M059J (cell line): ENCODE measurements around the gene DNMT3A. TPM values are rescaled to one million over a fixed set of nuclear protein-coding genes. Genes with fewer than 3 reads are reported as not detected.
"Not testable (repeated sequence)": the region's sequence is repeated elsewhere in the genome, so short reads cannot be mapped to it uniquely, and the experiment has no call there.

Experiments used
- DNase-seq: peaks from one replicate; pipeline ENCODE4 v3.0.0-alpha.2; 2012; ENCODE audit warnings: low read depth
- total RNA-seq: library from RNA; depleted of rRNA; stranded (reverse); fragments of >200 nt; shearing (Covaris generic); gene quantifications from 2 replicates; pipeline ENCODE4 v1.2.3, GENCODE V29; 2014

DNMT3A gene
- total RNA-seq, 1 experiment from 2014 or later, result 3.9 TPM

DNA sequence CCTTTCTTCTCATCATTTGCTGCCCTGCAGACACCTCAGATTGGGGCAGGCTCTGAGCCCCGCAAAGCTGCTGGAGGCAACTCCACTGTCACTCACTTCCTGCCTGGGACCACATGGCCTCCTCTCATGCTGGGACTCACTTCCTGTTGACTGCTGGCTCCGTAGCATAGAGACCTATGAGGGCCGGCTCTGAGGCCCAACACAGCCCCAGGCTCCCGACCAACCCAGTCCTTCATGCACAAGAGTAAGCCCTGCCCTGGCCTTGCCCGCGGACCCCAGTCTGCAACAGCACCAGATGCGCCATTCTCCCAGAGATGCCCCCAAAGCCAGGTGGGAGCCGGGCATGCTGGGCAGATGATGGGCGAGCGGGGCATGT, 55.7 kb downstream of the DNMT3A start:
- no peak for DNase-seq

GRCh38 chr2:25285265-25286024, 56.3 kb downstream of the DNMT3A start:
- DNase-seq, result no peak

- DNase-seq, result no peak
These were observed 57.0 kb downstream of the DNMT3A start for GRCh38 chr2:25284756-25285155.

DNA sequence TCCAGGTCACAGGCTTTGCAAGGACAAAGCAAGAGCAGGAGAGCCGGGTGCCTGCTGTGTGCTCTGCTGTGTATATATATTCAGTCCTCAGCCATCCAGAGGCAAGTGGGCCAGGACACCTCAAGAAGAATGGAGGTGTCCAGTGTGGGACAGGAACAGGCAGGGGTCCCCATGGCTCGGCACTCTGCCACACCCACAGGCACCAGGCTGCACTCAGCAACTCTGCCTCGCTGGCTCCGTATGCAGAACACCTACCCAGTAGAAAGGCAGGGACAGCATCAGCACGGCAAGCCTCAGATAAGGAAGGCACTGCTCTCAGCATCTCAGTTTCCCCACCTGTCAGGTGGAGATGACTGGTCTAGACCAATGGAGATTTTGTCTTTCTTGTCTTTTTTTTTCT, 57.8 kb downstream of the DNMT3A start:
- DNase-seq, result no peak

- no peak for DNase-seq
These were observed 59.8 kb downstream of the DNMT3A start for GRCh38 chr2:25281941-25282340.

- peak; percentile 7 for DNase-seq
These were observed 60.2 kb downstream of the DNMT3A start for GRCh38 chr2:25281522-25281921.

GRCh38 chr2:25280051-25280687, 61.6 kb downstream of the DNMT3A start:
- no peak for DNase-seq

GRCh38 chr2:25279091-25279651, 62.6 kb downstream of the DNMT3A start:
- no peak for DNase-seq

DNA sequence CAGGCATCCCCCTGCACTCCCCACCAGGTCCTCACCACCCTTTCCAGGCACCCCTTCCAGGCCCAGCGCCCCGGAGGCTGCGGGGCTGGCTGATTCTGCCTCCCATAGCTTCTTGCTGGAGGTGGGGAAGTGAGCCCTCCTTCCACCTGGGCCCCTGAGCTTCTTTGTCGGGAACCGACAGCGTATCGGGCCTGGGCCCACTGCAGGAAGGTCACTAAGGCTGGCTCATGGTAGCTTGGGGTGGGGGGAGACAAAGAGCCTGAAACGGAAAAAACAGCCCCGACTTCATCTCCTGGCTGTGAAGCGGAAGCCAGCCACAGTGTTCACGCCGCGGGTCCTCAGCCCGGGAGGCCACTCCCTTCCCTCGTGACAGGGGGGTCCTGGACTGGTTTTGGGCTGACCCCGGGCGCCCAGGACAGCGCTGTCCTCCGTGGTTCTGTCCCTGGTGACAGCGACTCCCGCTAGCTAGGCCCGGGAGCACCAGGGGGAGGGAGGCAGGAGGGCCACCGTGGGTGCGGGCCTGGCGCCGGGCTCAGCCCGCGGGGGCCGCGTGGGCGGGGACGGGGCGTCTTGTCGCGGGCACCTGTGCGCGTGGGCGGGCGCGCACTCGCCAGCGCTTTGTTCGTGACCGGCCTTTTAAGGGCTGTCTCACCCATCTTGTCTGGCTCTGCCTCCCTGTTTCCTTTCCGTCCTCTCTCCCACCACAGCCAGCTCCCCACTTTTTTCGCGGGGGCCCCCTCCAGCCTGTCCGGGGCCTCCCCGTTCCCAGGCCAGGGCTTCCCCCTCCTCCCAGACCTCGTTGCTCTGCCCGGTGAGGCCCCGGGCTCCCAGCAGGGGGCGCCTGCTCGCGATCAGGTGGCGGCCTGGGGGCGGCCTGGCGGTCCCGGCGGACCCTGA, 64.9 kb downstream of the DNMT3A start:
- DNase-seq, result no peak

DNA sequence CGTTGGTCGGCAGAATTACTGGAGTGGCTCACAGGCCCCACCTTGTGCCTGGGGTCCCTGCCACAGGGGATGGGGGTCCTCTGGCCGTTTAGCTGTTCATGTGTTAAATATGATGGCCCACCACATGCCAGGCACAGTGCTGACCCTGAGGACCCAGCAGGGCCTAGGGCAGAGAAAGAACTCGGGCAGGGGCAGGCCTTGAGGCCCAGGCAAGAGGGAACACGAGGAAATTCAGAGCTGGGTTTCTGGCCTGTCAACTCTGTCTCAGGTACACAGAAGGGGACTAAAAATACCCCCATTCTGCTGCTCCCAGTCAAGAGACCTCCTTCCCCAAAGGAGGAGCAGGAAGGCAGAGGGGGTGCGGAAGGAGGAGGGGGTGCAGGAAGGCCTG, 66.2 kb downstream of the DNMT3A start:
- DNase-seq, result no peak

- no peak for DNase-seq
These were observed 66.7 kb downstream of the DNMT3A start for GRCh38 chr2:25274868-25275574.

GRCh38 chr2:25273985-25274535, 67.7 kb downstream of the DNMT3A start:
- DNase-seq, result no peak

- DNase-seq, result not testable (repeated sequence)
These were observed 69.0 kb downstream of the DNMT3A start for GRCh38 chr2:25272705-25273104.

DNA sequence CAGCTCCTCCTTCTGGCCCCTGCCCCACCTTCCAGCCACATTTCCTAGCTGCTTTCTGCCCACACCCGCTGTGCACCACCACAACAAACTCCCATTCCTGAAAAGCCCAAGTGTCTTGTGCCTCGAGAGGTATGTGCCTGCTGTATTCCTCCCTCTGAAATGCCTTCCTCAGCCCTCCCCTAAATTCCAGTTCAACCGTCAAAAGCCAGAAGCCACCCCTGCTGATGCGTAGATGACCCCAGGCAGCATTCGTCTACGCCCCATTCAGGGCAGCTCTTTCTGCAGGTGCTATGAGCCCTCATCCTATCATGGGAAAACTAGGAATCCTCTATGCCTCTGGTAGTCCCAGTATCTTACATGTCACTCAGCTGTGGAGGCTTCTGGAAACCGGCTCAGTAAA, 71.7 kb downstream of the DNMT3A start:
- no peak for DNase-seq

GRCh38 chr2:25269233-25269632, 72.5 kb downstream of the DNMT3A start:
- no peak for DNase-seq

- DNase-seq, result peak; percentile 20
These were observed 73.6 kb downstream of the DNMT3A start for GRCh38 chr2:25268139-25268538.

- DNase-seq, result no peak
These were observed 75.3 kb downstream of the DNMT3A start for GRCh38 chr2:25266399-25266798.

- peak; percentile 8 for DNase-seq
These were observed 75.9 kb downstream of the DNMT3A start for GRCh38 chr2:25265802-25266201.

DNA sequence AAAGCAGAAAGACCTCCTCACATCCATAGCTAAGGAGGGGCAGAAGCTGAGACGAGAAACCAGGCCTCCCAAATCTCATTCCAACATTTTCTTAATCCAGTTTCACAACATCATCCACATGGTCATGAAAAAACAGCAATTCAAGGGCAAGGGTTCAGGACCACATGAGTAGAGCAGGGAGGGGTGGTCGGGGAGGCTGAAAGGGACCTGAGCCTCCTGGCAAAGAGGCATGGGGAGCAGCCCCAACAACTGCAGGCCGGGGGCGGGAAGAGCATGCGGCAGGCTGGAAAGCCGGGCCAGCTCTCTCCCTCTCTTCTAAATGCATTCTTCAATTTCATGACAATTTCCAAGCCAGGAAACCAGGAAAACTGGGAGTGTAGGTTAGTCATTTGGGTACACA, 76.7 kb downstream of the DNMT3A start:
- no peak for DNase-seq

GRCh38 chr2:25262288-25262687, 79.4 kb downstream of the DNMT3A start:
- DNase-seq, result no peak

DNA sequence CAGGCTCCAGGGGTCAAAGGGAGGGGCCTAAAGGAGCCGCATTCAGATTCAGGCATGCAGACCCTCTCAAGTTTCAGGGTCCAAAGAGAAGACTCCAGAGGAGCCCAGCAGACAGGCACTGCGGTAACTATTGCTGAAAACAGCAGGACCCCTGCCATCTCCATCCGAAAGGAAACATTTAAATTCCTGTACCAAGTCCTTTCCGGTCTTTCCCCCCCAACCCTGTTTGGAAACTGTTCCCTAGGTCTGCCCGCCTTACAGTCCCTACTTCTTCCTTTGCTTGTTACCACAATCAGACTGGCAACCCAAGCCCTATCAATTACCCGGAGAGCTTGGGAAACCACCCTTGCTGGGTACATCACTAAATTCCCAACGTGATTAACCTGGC, 82.0 kb downstream of the DNMT3A start:
- DNase-seq, result no peak
